Neuronal stem cell (in vitro differentiated cells): Measurements from ENCODE around the gene FRYL.

Source experiments
- DNase-seq: peaks from one replicate; pipeline ENCODE4 v3.0.0-alpha.2; 2013; ENCODE audit warnings: low spot score
- H2AFZ ChIP-seq: one replicate; pipeline ENCODE4 v1.6.1; 2013; ENCODE audit warnings: mild to moderate bottlenecking, low read length, inconsistent platforms
- H2AK5ac ChIP-seq: 2 replicates; pipeline ENCODE4 v1.6.1; 2013; ENCODE audit warnings: low read depth, mild to moderate bottlenecking, inconsistent platforms, low read length, moderate library complexity, mixed read lengths
- H2BK120ac ChIP-seq: 2 replicates; pipeline ENCODE4 v1.6.1; 2013; ENCODE audit warnings: low read depth, mild to moderate bottlenecking, inconsistent platforms, low read length, moderate library complexity, mixed read lengths
- H2BK12ac ChIP-seq: one replicate; pipeline ENCODE4 v1.6.1; 2013; ENCODE audit warnings: low read length, inconsistent platforms
- H2BK15ac ChIP-seq: 2 replicates; pipeline ENCODE4 v1.6.1; 2013; ENCODE audit warnings: mild to moderate bottlenecking, low read length, inconsistent platforms, mixed read lengths
- H2BK5ac ChIP-seq: one replicate; pipeline ENCODE4 v1.6.1; 2013; ENCODE audit warnings: inconsistent platforms, mild to moderate bottlenecking, low read length, moderate library complexity
- H3K14ac ChIP-seq: one replicate; pipeline ENCODE4 v1.6.1; 2013; ENCODE audit warnings: low read length, inconsistent platforms
- H3K18ac ChIP-seq: 2 replicates; pipeline ENCODE4 v1.6.1; 2013; ENCODE audit warnings: low read length, inconsistent platforms
- H3K23ac ChIP-seq: 2 replicates; pipeline ENCODE4 v1.6.1; 2013; ENCODE audit warnings: low read depth, mild to moderate bottlenecking, mixed read lengths, low read length, inconsistent platforms; ENCODE audit not compliant: poor library complexity
- H3K27ac ChIP-seq: replicated peaks from 3 replicates; pipeline ENCODE4 v1.5.1; 2013; ENCODE audit warnings: low read length, inconsistent platforms
- H3K27me3 ChIP-seq, 3 experiments: 2 replicates each; pipeline ENCODE4 v1.6.1; 2013; ENCODE audit warnings: low read length in 3 of 3, mild to moderate bottlenecking in 2 of 3, inconsistent platforms in 1 of 3, low read depth in 1 of 3, mixed read lengths in 1 of 3, moderate library complexity in 1 of 3; ENCODE audit not compliant: control insufficient read depth in 3 of 3, insufficient read depth in 3 of 3
- H3K36me3 ChIP-seq, 2 donors: replicated peaks in 1 of 2; 2 replicates each; pipeline ENCODE4 v1.6.1; 2013; ENCODE audit warnings: low read length in 2 of 2; ENCODE audit not compliant: control insufficient read depth in 2 of 2, insufficient read depth in 2 of 2
- H3K4ac ChIP-seq: 2 replicates; pipeline ENCODE4 v1.6.1; 2013; ENCODE audit warnings: inconsistent platforms, mild to moderate bottlenecking, low read length, moderate library complexity
- H3K4me1 ChIP-seq, 2 donors: 1 replicate in 1 of 2; 2 replicates in 1 of 2; pipeline ENCODE4 v1.6.1; 2013; ENCODE audit warnings: low read length in 2 of 2, low read depth in 1 of 2; ENCODE audit not compliant: control insufficient read depth in 2 of 2, insufficient read depth in 1 of 2
- H3K4me2 ChIP-seq: one replicate; pipeline ENCODE4 v1.6.1; 2013; ENCODE audit warnings: mild to moderate bottlenecking, low read length, inconsistent platforms; ENCODE audit not compliant: insufficient read depth, poor library complexity, severe bottlenecking
- H3K4me3 ChIP-seq, 2 donors: 2 replicates each; pipeline ENCODE4 v1.5.1; 2013; ENCODE audit warnings: low read length in 2 of 2, mild to moderate bottlenecking in 2 of 2, inconsistent platforms in 1 of 2, moderate library complexity in 1 of 2
- H3K79me1 ChIP-seq: one replicate; pipeline ENCODE4 v1.6.1; 2013; ENCODE audit warnings: low read depth, mild to moderate bottlenecking, inconsistent platforms, low read length, moderate library complexity
- H3K9ac ChIP-seq: one replicate; pipeline ENCODE4 v1.6.1; 2013; ENCODE audit warnings: mild to moderate bottlenecking, low read depth, low read length, inconsistent platforms; ENCODE audit not compliant: poor library complexity
- H3K9me3 ChIP-seq, 2 donors: replicated peaks in 1 of 2; 2 replicates each; pipeline versions ENCODE3 to v1.6.1; 2013; ENCODE audit warnings: low read length in 2 of 2, mild to moderate bottlenecking in 2 of 2, inconsistent platforms in 1 of 2, low read depth in 1 of 2, mixed read lengths in 1 of 2, moderate library complexity in 1 of 2; ENCODE audit not compliant: control insufficient read depth in 2 of 2, insufficient read depth in 1 of 2
- H4K8ac ChIP-seq: one replicate; pipeline ENCODE4 v1.6.1; 2013; ENCODE audit warnings: low read depth, mild to moderate bottlenecking, inconsistent platforms, low read length, moderate library complexity
- H4K91ac ChIP-seq: one replicate; pipeline ENCODE4 v1.6.1; 2013; ENCODE audit warnings: low read length, low read depth, mild to moderate bottlenecking, inconsistent platforms; ENCODE audit not compliant: poor library complexity
- WGBS, 2 donors: extraction: QIAGEN DNeasy Blood & Tissue Kit; methylation state at CpG; one replicate each; pipeline ENCODE4 v1.1.7; 2013; ENCODE audit warnings: missing lambda C conversion rate in 2 of 2, mixed read lengths in 1 of 2; ENCODE audit not compliant: insufficient read length in 2 of 2, insufficient replicate concordance in 1 of 2; ENCODE audit errors: extremely low coverage in 2 of 2; 5-methylcytosine and 5-hydroxymethylcytosine counted together

The FRYL gene

DNA sequence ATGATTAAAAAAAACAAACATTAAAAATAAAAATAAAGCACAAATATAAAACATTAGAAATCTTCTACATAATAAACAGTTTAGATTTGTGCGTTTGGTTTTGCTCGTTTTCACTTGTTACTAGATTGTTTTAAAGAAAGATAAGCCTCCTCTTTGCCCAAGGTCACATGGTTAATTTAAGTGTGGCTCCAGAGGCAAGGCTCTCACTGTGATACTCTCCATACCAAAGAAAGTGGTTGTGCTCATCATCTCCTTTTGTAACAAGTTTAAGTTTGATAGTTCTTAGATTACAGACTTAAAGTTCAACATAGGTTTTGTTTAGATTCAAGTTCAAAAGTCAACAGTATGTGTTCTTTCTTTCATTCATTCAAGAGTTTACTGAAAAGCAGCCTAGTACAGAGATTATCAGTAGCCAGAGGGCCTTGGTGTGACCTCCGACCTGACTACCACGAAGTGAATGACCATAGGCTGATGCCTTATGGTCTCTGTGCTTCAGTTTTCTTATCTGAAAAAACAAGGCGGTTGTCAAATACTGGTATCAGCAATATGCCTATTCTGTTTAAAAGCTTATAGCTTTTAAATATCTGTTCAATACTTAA lies 156.8 kb downstream of the FRYL start:
- Histone ChIP-seq H3K4me1 (no peaks in the 10 kb centered on the region), H2BK120ac (no peak overlapping the region), H3K23ac (no peak overlapping the region), H3K14ac (no peak overlapping the region), H3K9me3 (peaks cover 0 to 5% of the 10 kb centered on the region in 2 donors), H4K91ac (no peak overlapping the region), H2BK12ac (no peak overlapping the region), H2BK5ac (no peak overlapping the region), H3K79me1 (peaks cover 2% of the 10 kb centered on the region), H2AFZ (no peak overlapping the region), H3K4me2 (no peak overlapping the region), H4K8ac (no peak overlapping the region), H2BK15ac (no peak overlapping the region), H3K27ac (no peak overlapping the region), H3K27me3 (no peaks in the 10 kb centered on the region), H3K4me3 (no peak overlapping the region), H3K4ac (no peak overlapping the region), H3K18ac (no peak overlapping the region), H3K9ac (no peak overlapping the region), H2AK5ac (no peak overlapping the region), H3K36me3 (peaks cover 2 to 39% of the 10 kb centered on the region in 2 donors)
- WGBS, 2 donors = no CpG with 5 or more reads among the region's 5 CpGs
- no peak for DNase-seq

DNA sequence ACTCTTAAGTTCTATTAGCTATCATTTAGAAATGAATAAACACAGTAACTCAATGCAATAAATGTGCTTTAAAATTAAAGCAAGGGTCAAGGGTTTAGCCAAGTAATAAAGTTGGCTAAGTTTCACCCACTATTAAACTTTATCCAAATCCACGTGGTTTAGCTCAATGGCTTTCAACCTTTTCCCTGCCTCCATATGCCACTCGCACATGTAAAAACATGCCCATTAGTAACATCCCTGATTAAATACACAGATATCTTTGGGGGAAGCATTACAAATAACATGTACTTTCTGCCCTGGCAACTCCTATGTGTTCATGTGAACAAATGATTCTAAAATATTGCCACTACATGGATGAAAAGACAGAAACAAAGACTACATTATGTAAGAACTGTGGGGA lies 159.2 kb downstream of the FRYL start:
- DNase-seq = no peak
- no peak overlapping the region for H3K9ac ChIP-seq
- H3K36me3 ChIP-seq = peaks cover 7 to 60% of the 10 kb centered on the region in 2 donors
- H4K91ac ChIP-seq = no peak overlapping the region
- no peak overlapping the region for H3K14ac ChIP-seq
- no peak overlapping the region for H2BK5ac ChIP-seq
- H2AK5ac ChIP-seq = no peak overlapping the region
- H3K79me1 ChIP-seq = peaks cover 2% of the 10 kb centered on the region
- H3K27ac ChIP-seq = no peak overlapping the region
- H3K23ac ChIP-seq = no peak overlapping the region
- H2BK120ac ChIP-seq = no peak overlapping the region
- H2BK12ac ChIP-seq = no peak overlapping the region
- H3K4me2 ChIP-seq = no peak overlapping the region
- H3K4me1 ChIP-seq = no peaks in the 10 kb centered on the region
- peaks cover 0 to 5% of the 10 kb centered on the region in 2 donors for H3K9me3 ChIP-seq
- no CpG with 5 or more reads among the region's 2 CpGs for WGBS, 2 donors
- H2BK15ac ChIP-seq = no peak overlapping the region
- H2AFZ ChIP-seq = no peak overlapping the region
- no peaks in the 10 kb centered on the region for H3K27me3 ChIP-seq
- H3K4me3 ChIP-seq = no peak overlapping the region
- H4K8ac ChIP-seq = no peak overlapping the region
- H3K18ac ChIP-seq = no peak overlapping the region
- no peak overlapping the region for H3K4ac ChIP-seq

DNA sequence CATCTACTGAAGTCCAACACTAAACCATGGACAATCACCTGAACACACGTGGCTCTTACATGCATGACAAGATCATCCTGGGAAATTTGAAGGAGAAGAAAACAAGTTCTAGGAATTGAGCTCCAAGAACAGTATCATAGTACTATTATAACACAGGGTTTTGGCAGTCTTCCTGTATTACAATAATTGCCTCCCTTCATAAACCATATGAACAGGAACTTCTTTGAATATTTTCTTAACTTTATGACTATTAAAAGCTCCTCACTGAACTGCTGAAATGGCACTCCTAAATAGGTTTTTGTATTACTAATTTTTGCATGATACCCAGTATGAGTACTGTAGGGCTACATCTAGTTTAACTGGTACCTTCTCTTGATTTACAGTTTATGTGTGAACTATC lies 160.0 kb downstream of the FRYL start:
- DNase-seq = no peak
- Histone ChIP-seq H3K23ac (no peak overlapping the region), H3K9ac (no peak overlapping the region), H3K9me3 (peaks cover 0 to 5% of the 10 kb centered on the region in 2 donors), H3K27me3 (no peaks in the 10 kb centered on the region), H3K18ac (no peak overlapping the region), H3K14ac (no peak overlapping the region), H2AFZ (no peak overlapping the region), H4K91ac (no peak overlapping the region), H3K36me3 (peaks cover 7 to 60% of the 10 kb centered on the region in 2 donors), H3K4me2 (no peak overlapping the region), H3K4ac (no peak overlapping the region), H2AK5ac (no peak overlapping the region), H3K4me3 (no peak overlapping the region), H4K8ac (no peak overlapping the region), H2BK12ac (no peak overlapping the region), H2BK15ac (no peak overlapping the region), H2BK5ac (no peak overlapping the region), H3K4me1 (no peaks in the 10 kb centered on the region), H2BK120ac (no peak overlapping the region), H3K79me1 (peaks cover 2% of the 10 kb centered on the region), H3K27ac (no peak overlapping the region)
- no CpG with 5 or more reads among the region's 1 CpG for WGBS, 2 donors

DNA sequence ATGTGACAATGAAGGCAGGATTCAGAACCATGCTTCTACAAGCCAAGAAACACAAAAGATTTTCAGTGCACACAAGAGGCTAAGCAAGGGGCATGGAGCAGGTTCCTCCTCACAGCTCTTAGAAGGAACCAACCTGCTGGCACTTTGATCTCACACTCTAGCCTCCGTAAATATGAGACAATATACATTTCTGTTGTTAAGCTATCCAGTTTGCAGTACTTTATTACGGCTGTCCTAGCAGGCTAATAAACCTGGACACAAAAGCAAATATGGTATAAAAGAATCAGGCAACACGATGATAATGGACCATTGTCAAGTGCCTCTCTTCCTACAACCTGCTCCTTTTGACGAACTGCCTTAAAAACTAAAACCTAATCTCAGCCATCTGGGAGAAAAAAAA lies 175.6 kb downstream of the FRYL start:
- H3K4me1 ChIP-seq = peaks cover 0 to 4% of the 10 kb centered on the region in 2 donors
- no peak overlapping the region for H3K27ac ChIP-seq
- H3K27me3 ChIP-seq = no peaks in the 10 kb centered on the region
- H4K8ac ChIP-seq = no peak overlapping the region
- H3K4me3 ChIP-seq = no peak overlapping the region
- H2BK5ac ChIP-seq = no peak overlapping the region
- H2BK120ac ChIP-seq = no peak overlapping the region
- no peak overlapping the region for H3K14ac ChIP-seq
- no peak overlapping the region for H2BK15ac ChIP-seq
- H3K4ac ChIP-seq = no peak overlapping the region
- H2AK5ac ChIP-seq = no peak overlapping the region
- no peak overlapping the region for H3K23ac ChIP-seq
- no peak overlapping the region for H4K91ac ChIP-seq
- DNase-seq = no peak
- H3K18ac ChIP-seq = no peak overlapping the region
- H3K9ac ChIP-seq = no peak overlapping the region
- H2BK12ac ChIP-seq = no peak overlapping the region
- no CpG with 5 or more reads among the region's 4 CpGs for WGBS, 2 donors
- H3K79me1 ChIP-seq = no peaks in the 10 kb centered on the region
- no peaks in the 10 kb centered on the region for H3K9me3 ChIP-seq
- H2AFZ ChIP-seq = no peak overlapping the region
- no peak overlapping the region for H3K4me2 ChIP-seq
- H3K36me3 ChIP-seq = peaks cover 2 to 42% of the 10 kb centered on the region in 2 donors
